Osteocyte (in vitro differentiated cells): ENCODE data around the gene MYL7. TPM values are rescaled to one million over a fixed set of nuclear protein-coding genes. Genes with fewer than 3 reads are reported as not detected.

Source experiments
- DNase-seq: peaks from one replicate; pipeline ENCODE4 v3.0.0; 2021; ENCODE audit warnings: mixed read lengths; ENCODE audit not compliant: unreplicated experiment; ENCODE audit errors: extremely low spot score
- H3K27ac Mint-ChIP-seq: one replicate; pipeline ENCODE4 v1.8.0; 2021; ENCODE audit warnings: mild to moderate bottlenecking, mixed read lengths; ENCODE audit not compliant: unreplicated experiment
- H3K27me3 Mint-ChIP-seq: one replicate; pipeline ENCODE4 v1.8.0; 2021; ENCODE audit warnings: mixed read lengths; ENCODE audit not compliant: unreplicated experiment
- H3K36me3 Mint-ChIP-seq: one replicate; pipeline ENCODE4 v1.8.0; 2021; ENCODE audit warnings: mixed read lengths; ENCODE audit not compliant: unreplicated experiment
- H3K4me1 Mint-ChIP-seq: one replicate; pipeline ENCODE4 v1.8.0; 2021; ENCODE audit warnings: mixed read lengths; ENCODE audit not compliant: unreplicated experiment
- H3K4me3 Mint-ChIP-seq: one replicate; pipeline ENCODE4 v1.8.0; 2021; ENCODE audit warnings: mild to moderate bottlenecking, moderate library complexity, mixed read lengths; ENCODE audit not compliant: unreplicated experiment
- H3K9me3 Mint-ChIP-seq: one replicate; pipeline ENCODE4 v1.8.0; 2021; ENCODE audit warnings: mixed read lengths; ENCODE audit not compliant: unreplicated experiment
- CTCF ChIP-seq: fragments of 200-600 bp; sonication (generic); IDR thresholded peaks from 2 replicates; pipeline ENCODE4 v1.5.0; 2021; ENCODE audit warnings: antibody characterized with exemption, mild to moderate bottlenecking, moderate library complexity
- total RNA-seq: library from RNA; stranded (reverse); gene quantifications from 2 replicates; pipeline ENCODE4 v1.2.1, GENCODE V29; 2021

MYL7 gene
- total RNA-seq, 1 donor from 2014 or later, result not detected

- Mint-ChIP-seq H3K4me3 (no peak overlapping the region), H3K27me3 (peaks cover 63% of the 10 kb centered on the region), H3K4me1 (peaks cover 16% of the 10 kb centered on the region), H3K36me3 (no peaks in the 10 kb centered on the region), H3K9me3 (peaks cover 11% of the 10 kb centered on the region), H3K27ac (no peak overlapping the region)
- DNase-seq, result no peak
- no peak for TF ChIP-seq CTCF
Observed at GRCh38 chr7:44167920-44168319, 26.8 kb upstream of the MYL7 start.

GRCh38 chr7:44163591-44163990 is 22.5 kb upstream of the MYL7 start:
- Mint-ChIP-seq H3K27me3 (peaks cover 35% of the 10 kb centered on the region), H3K9me3 (peaks cover 6% of the 10 kb centered on the region), H3K27ac (peak overlapping the region; percentile 58), H3K36me3 (no peaks in the 10 kb centered on the region), H3K4me1 (peaks cover 24% of the 10 kb centered on the region), H3K4me3 (no peak overlapping the region)
- no peak for TF ChIP-seq CTCF
- no peak for DNase-seq

GRCh38 chr7:44162785-44163395 is 21.8 kb upstream of the MYL7 start:
- DNase-seq, result no peak
- no peak for TF ChIP-seq CTCF
- Mint-ChIP-seq H3K27me3 (peaks cover 30% of the 10 kb centered on the region), H3K9me3 (peaks cover 6% of the 10 kb centered on the region), H3K4me3 (no peak overlapping the region), H3K36me3 (no peaks in the 10 kb centered on the region), H3K4me1 (peaks cover 27% of the 10 kb centered on the region), H3K27ac (peak overlapping the region; percentile 58)

GRCh38 chr7:44162179-44162578 is 21.0 kb upstream of the MYL7 start:
- H3K9me3 Mint-ChIP-seq, result peaks cover 6% of the 10 kb centered on the region
- no peak overlapping the region for H3K4me3 Mint-ChIP-seq
- no peaks in the 10 kb centered on the region for H3K36me3 Mint-ChIP-seq
- peaks cover 23% of the 10 kb centered on the region for H3K27me3 Mint-ChIP-seq
- TF ChIP-seq CTCF, result no peak
- DNase-seq, result no peak
- no peak overlapping the region for H3K27ac Mint-ChIP-seq
- H3K4me1 Mint-ChIP-seq, result peaks cover 29% of the 10 kb centered on the region

GRCh38 chr7:44161371-44161770 is 20.2 kb upstream of the MYL7 start:
- peaks cover 16% of the 10 kb centered on the region for H3K27me3 Mint-ChIP-seq

More at GRCh38 chr7:44161371-44161770, 20.2 kb upstream of the MYL7 start:
- no peaks in the 10 kb centered on the region for H3K36me3 Mint-ChIP-seq
- no peak overlapping the region for H3K27ac Mint-ChIP-seq
- H3K9me3 Mint-ChIP-seq, result peaks cover 6% of the 10 kb centered on the region
- H3K4me1 Mint-ChIP-seq, result peaks cover 29% of the 10 kb centered on the region
- H3K4me3 Mint-ChIP-seq, result no peak overlapping the region
- DNase-seq, result no peak
- TF ChIP-seq CTCF, result no peak
